HG02885 (cell line): ENCODE data around the gene SLC22A3.
"Not testable (repeated sequence)": the region's sequence is repeated elsewhere in the genome, so short reads cannot be mapped to it uniquely, and the experiment has no call there.

Experiments
- ATAC-seq: cut with Tn5 transposase; IDR thresholded peaks from one replicate; pipeline ENCODE4 v1.9.1; 2021; ENCODE audit warnings: mild to moderate bottlenecking; ENCODE audit not compliant: unreplicated experiment, poor library complexity

The SLC22A3 gene

DNA sequence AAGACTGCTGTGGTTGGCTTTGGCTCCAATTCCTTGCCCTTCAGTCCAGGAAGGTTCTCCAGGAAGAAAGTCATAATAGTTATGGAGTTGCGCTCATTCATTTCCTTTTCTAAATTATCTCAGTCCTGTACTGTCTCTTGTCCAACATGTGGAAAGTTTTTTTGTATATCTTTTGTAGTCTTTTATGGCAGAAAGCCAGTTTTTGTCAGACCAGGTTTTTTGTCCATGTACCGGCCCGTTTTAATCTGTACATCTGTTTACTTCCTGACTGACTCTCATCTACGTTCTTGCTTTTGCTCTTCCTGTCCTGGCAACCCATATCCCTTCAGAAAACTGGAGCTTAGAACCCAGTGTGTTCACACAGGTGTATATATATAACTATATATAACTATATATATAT, 127.9 kb downstream of the SLC22A3 start:
- not testable (repeated sequence) for ATAC-seq

- not testable (repeated sequence) for ATAC-seq
Observed at GRCh38 chr6:160477072-160477471, 128.9 kb downstream of the SLC22A3 start.

DNA sequence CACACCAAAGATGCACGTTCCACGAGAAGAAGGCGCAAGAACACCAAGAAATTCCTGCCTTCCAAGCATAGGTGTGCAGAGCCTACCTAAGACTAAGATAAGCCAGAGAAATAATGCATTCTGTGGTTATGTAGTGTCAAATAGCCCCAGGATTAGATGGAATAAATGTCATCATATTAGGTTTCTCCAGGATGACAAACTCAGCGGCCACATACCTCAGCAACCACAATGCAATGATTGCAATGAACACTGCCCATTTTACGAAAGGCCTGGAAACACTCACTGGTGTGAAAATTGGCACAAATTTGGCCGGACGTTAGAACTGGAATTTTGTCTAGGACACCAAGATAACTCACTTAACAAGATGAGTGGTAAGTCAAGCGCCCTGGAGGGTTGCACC, 129.7 kb downstream of the SLC22A3 start:
- no peak for ATAC-seq

- ATAC-seq = no peak
Observed at GRCh38 chr6:160487116-160487515, 138.9 kb downstream of the SLC22A3 start.

GRCh38 chr6:160489091-160489490, 140.9 kb downstream of the SLC22A3 start:
- ATAC-seq = no peak

DNA sequence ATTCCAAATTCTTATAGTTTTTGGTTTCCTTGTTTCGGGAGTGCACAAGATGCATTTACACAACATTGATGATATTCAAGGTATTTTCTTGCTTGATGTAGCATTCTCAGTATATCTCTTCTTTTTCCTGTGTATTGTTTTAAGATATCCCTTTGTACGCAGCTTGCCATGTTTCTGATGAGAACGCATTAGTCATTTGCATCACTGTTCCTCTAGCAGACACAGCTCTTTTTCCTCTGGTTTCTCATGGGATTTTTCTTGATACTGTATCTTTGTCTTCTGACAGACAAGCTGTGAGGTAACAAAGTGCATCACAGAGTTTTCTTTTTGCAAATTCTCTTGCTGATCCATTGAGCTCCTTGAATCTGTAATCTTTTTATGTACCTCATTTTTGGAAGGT, 146.4 kb downstream of the SLC22A3 start:
- ATAC-seq = no peak

- ATAC-seq = no peak
Observed at GRCh38 chr6:160500639-160501038, 152.5 kb downstream of the SLC22A3 start.
